Endothelial cell of umbilical vein (primary cell): Measurements from ENCODE around the gene NPIPB12. TPM values are rescaled to one million over a fixed set of nuclear protein-coding genes. Genes with fewer than 3 reads are reported as not detected.
"Not testable (repeated sequence)": the region's sequence is repeated elsewhere in the genome, so short reads cannot be mapped to it uniquely, and the experiment has no call there.

ENCODE experiments used
- Bru-seq: library from RNA; stranded (reverse); fragments of 400-500 nt; gene quantifications from one replicate; lab custom pipeline; 2021; lab: Mats Ljungman, UMichigan
- BruChase-seq, 2 experiments: library from RNA; stranded (reverse); fragments of 400-500 nt; gene quantifications; one replicate each; lab custom pipeline; 2021; lab: Mats Ljungman, UMichigan
- BruUV-seq: library from RNA; stranded (reverse); fragments of 400-500 nt; replicated peaks from 2 replicates; lab custom pipeline; 2021; lab: Mats Ljungman, UMichigan
- CTCF ChIA-PET: fragments of 300-600, 350-600 bp; sonication (Branson Sonifier 250); formaldehyde crosslinking; loops from one replicate; lab custom pipeline; 2021; ENCODE audit warnings: antibody characterized with exemption, inconsistent platforms; lab: Charles Lee
- POLR2A ChIA-PET: fragments of 300-600, 350-600 bp; sonication (Branson Sonifier 250); formaldehyde crosslinking; loops from one replicate; lab custom pipeline; 2021; ENCODE audit warnings: antibody characterized with exemption, inconsistent platforms; lab: Charles Lee
- DNase-seq: peaks from one replicate; pipeline ENCODE4 v3.0.0-alpha.2; 2011; ENCODE audit warnings: low read depth, low spot score
- FAIRE-seq: peaks from 2 replicates; lab custom pipeline; 2011; peaks lifted over from hg19 to GRCh38; lab: Jason Lieb, UNC
- H2AFZ ChIP-seq: 2 replicates; pipeline ENCODE4 v1.6.0; 2012; ENCODE audit warnings: low read depth, low read length, control low read depth, inconsistent platforms
- H3K27ac ChIP-seq: 2 replicates; pipeline ENCODE4 v1.5.1; 2011; ENCODE audit warnings: low read depth, mild to moderate bottlenecking, control low read depth, low read length, moderate library complexity; ENCODE audit not compliant: insufficient read depth
- H3K27me3 ChIP-seq, 2 experiments: 2 replicates each; pipeline versions ENCODE4 v1.6.0 to v1.6.1; 2011; ENCODE audit warnings: low read length in 2 of 2, mixed read lengths in 1 of 2; ENCODE audit not compliant: control insufficient read depth in 2 of 2, insufficient read depth in 2 of 2
- H3K36me3 ChIP-seq, 2 experiments: 2 replicates in 1 of 2; 3 replicates in 1 of 2; pipeline ENCODE4 v1.5.1; 2011; ENCODE audit warnings: low read length in 2 of 2, mild to moderate bottlenecking in 1 of 2, moderate library complexity in 1 of 2; ENCODE audit not compliant: control insufficient read depth in 2 of 2, insufficient read depth in 2 of 2; ENCODE audit errors: extremely low read depth in 1 of 2
- H3K4me1 ChIP-seq: 3 replicates; pipeline ENCODE4 v1.5.1; 2011; ENCODE audit warnings: mild to moderate bottlenecking, low read length; ENCODE audit not compliant: control insufficient read depth, insufficient read depth; ENCODE audit errors: extremely low read depth
- H3K4me2 ChIP-seq: 2 replicates; pipeline ENCODE4 v1.6.1; 2011; ENCODE audit warnings: low read length, control low read depth, mixed read lengths; ENCODE audit not compliant: insufficient read depth
- H3K4me3 ChIP-seq, 3 experiments: fragments of 200-600 bp in 1 of 3; sonication (generic), shearing (Covaris generic) in 1 of 3; replicated peaks in 1 of 3; 2 replicates each; pipeline ENCODE4 v1.5.1; 2011 to 2016; ENCODE audit warnings: control low read depth in 3 of 3, low read length in 3 of 3, mild to moderate bottlenecking in 2 of 3, inconsistent platforms in 1 of 3, low read depth in 1 of 3, moderate library complexity in 1 of 3; ENCODE audit not compliant: insufficient read depth in 1 of 3
- H3K79me2 ChIP-seq: 2 replicates; pipeline ENCODE4 v1.6.0; 2012; ENCODE audit warnings: low read length, inconsistent platforms; ENCODE audit not compliant: control insufficient read depth, insufficient read depth
- H3K9ac ChIP-seq: replicated peaks from 2 replicates; pipeline ENCODE3; 2011; ENCODE audit warnings: low read length, control low read depth; ENCODE audit not compliant: insufficient read depth; ENCODE audit errors: extremely low read depth
- H3K9me1 ChIP-seq: replicated peaks from 3 replicates; pipeline ENCODE4 v1.6.0; 2011; ENCODE audit warnings: mild to moderate bottlenecking, low read length; ENCODE audit not compliant: control insufficient read depth, insufficient read depth; ENCODE audit errors: extremely low read depth
- H3K9me3 ChIP-seq: replicated peaks from 2 replicates; pipeline ENCODE4 v1.5.1; 2012; ENCODE audit warnings: low read length, inconsistent platforms; ENCODE audit not compliant: control insufficient read depth, insufficient read depth
- H4K20me1 ChIP-seq: replicated peaks from 2 replicates; pipeline ENCODE3; 2011; ENCODE audit warnings: mild to moderate bottlenecking, low read length; ENCODE audit not compliant: control insufficient read depth, insufficient read depth; ENCODE audit errors: extremely low read depth
- dilution Hi-C: fragments of 300-500 bp; cut with MboI; formaldehyde crosslinking; loops from one replicate; pipeline ENCODE4 v1.15.0; 2019; ENCODE audit warnings: low sequenced_read_pairs; ENCODE audit not compliant: extremely low pct_ligation_motif_present
- intact Hi-C: fragments of 100-400 bp; cut with micrococcal nuclease; formaldehyde crosslinking; loops from one replicate; pipeline ENCODE4 v1.10.0; 2022
- long read RNA-seq: library from polyadenylated mRNA; stranded (forward); transcript quantifications from one replicate; pipeline ENCODE4 v2.0.0, GENCODE V29; 2021
- polyA minus RNA-seq, 3 experiments: library from RNA; depleted of rRNA, polyadenylated mRNA; stranded (reverse); fragments of >200 nt; gene quantifications; 1 replicate in 1 of 3; 2 replicates in 2 of 3; pipeline ENCODE4 v1.2.3, GENCODE V29; 2011
- polyA plus RNA-seq, 4 experiments: library from polyadenylated mRNA; depleted of rRNA in 3 of 4; stranded (reverse) in 3 of 4; unstranded in 1 of 4; fragments of >200 nt; gene quantifications; 2 replicates each; pipeline versions ENCODE4 v1.2.1 to v1.2.3, GENCODE V29; 2011 to 2012; ENCODE audit warnings: missing spikeins in 1 of 4
- total RNA-seq: library from RNA; stranded (reverse); gene quantifications from 2 replicates; pipeline ENCODE4 v1.2.3, GENCODE V29; 2021

NPIPB12 gene
- total RNA-seq, result 73.5 and 75.8 TPM in 2 replicates
- 41.7 and 44.7 TPM in 2 replicates for polyA plus RNA-seq
- polyA plus RNA-seq (2011; cell fraction: cytosol; rRNA removed), result 7.7 and 11.0 TPM in 2 replicates
- polyA plus RNA-seq (2011; cell fraction: nucleus; rRNA removed), result 165 and 181 TPM in 2 replicates
- polyA plus RNA-seq (2012), result 33.1 and 37.2 TPM in 2 replicates
- 62.4 and 135 TPM in 2 replicates for polyA minus RNA-seq
- polyA minus RNA-seq (2011; cell fraction: cytosol; rRNA and poly(A)+ RNA removed), result 9.7 TPM
- polyA minus RNA-seq (2011; cell fraction: nucleus; rRNA and poly(A)+ RNA removed), result 211 and 289 TPM in 2 replicates
- Bru-seq, nascent RNA, result percentile 55 among the genes with signal in this experiment
- BruChase-seq, experiment 1, labeled RNA remaining after a 6-hour chase, result percentile 68 among the genes with signal in this experiment
- BruChase-seq, experiment 2, labeled RNA remaining after a 2-hour chase, result percentile 72 among the genes with signal in this experiment
- long read RNA-seq, partial matches to known transcripts, result 0 of 1 reads
- long read RNA-seq, other reads (novel, unspliced or antisense), result 1 of 1 reads

- H3K27ac ChIP-seq, H3K36me3 ChIP-seq, BruUV-seq, DNase-seq, H3K9me1 ChIP-seq, POLR2A ChIA-PET, H3K9ac ChIP-seq, H3K9me3 ChIP-seq, H4K20me1 ChIP-seq, H3K79me2 ChIP-seq, dilution Hi-C loops, FAIRE-seq, H3K4me2 ChIP-seq, H3K4me1 ChIP-seq, H3K4me3 ChIP-seq, intact Hi-C loops, CTCF ChIA-PET, H3K27me3 ChIP-seq, H2AFZ ChIP-seq: not testable (repeated sequence)
These were observed at the start of gene NPIPB12 for GRCh38 chr16:29506308-29506707. Gene NPIPB12, minus strand, starts transcription at chr16:29506408.

GRCh38 chr16:29521520-29521919 is 15.3 kb upstream of the NPIPB12 start:
- H3K9me1 ChIP-seq, H3K9ac ChIP-seq, H3K4me2 ChIP-seq, H3K36me3 ChIP-seq, BruUV-seq, H2AFZ ChIP-seq, H3K27me3 ChIP-seq, H3K79me2 ChIP-seq, FAIRE-seq, POLR2A ChIA-PET, H3K27ac ChIP-seq, H3K4me3 ChIP-seq, H3K9me3 ChIP-seq, H3K4me1 ChIP-seq, CTCF ChIA-PET, intact Hi-C loops, H4K20me1 ChIP-seq, DNase-seq, dilution Hi-C loops: not testable (repeated sequence)

GRCh38 chr16:29482276-29482675 is 23.9 kb downstream of the NPIPB12 start:
- FAIRE-seq, H3K36me3 ChIP-seq, H3K27me3 ChIP-seq, dilution Hi-C loops, H3K4me1 ChIP-seq, H3K4me2 ChIP-seq, H4K20me1 ChIP-seq, H3K27ac ChIP-seq, POLR2A ChIA-PET, BruUV-seq, CTCF ChIA-PET, H3K9me1 ChIP-seq, H3K9ac ChIP-seq, H2AFZ ChIP-seq, H3K79me2 ChIP-seq, H3K9me3 ChIP-seq, H3K4me3 ChIP-seq, intact Hi-C loops, DNase-seq: not testable (repeated sequence)

- POLR2A ChIA-PET, CTCF ChIA-PET, H3K79me2 ChIP-seq, dilution Hi-C loops, H3K9me3 ChIP-seq, DNase-seq, H3K4me2 ChIP-seq, H3K4me1 ChIP-seq, BruUV-seq, FAIRE-seq, H3K9ac ChIP-seq, H3K36me3 ChIP-seq, H3K27me3 ChIP-seq, H4K20me1 ChIP-seq, intact Hi-C loops, H3K4me3 ChIP-seq, H2AFZ ChIP-seq, H3K9me1 ChIP-seq, H3K27ac ChIP-seq: not testable (repeated sequence)
These were observed 34.1 kb downstream of the NPIPB12 start for GRCh38 chr16:29472065-29472464.
